RWPE2 (cell line): Measurements from ENCODE around the gene CDH4.

Experiments
- ATAC-seq: fragments of 200-7000 bp; cut with Tn5 transposase; 3 replicates; pipeline ENCODE4 v1.9.1; 2021; ENCODE audit warnings: low read depth
- DNase-seq: peaks from one replicate; pipeline ENCODE4 v3.0.0-alpha.2; 2020; ENCODE audit warnings: low spot score
- H3K27ac ChIP-seq: fragments of 450-650 bp; 2 replicates; pipeline ENCODE4 v1.5.1; 2017; ENCODE audit warnings: mild to moderate bottlenecking; ENCODE audit not compliant: poor library complexity, severe bottlenecking
- H3K27me3 ChIP-seq: fragments of 250-450 bp; sonication (Bioruptor Pico); 2 replicates; pipeline ENCODE4 v1.5.1; 2021; ENCODE audit warnings: mild to moderate bottlenecking, moderate library complexity; ENCODE audit not compliant: insufficient read depth, poor library complexity, severe bottlenecking
- H3K36me3 ChIP-seq: fragments of 250-450 bp; sonication (Bioruptor Pico); 2 replicates; pipeline ENCODE4 v1.5.1; 2020; ENCODE audit warnings: low read depth, mild to moderate bottlenecking, moderate library complexity
- H3K4me1 ChIP-seq: fragments of 250-450 bp; sonication (Bioruptor Pico); 2 replicates; pipeline ENCODE4 v1.5.1; 2021; ENCODE audit warnings: mild to moderate bottlenecking, moderate library complexity; ENCODE audit not compliant: insufficient read depth, poor library complexity, severe bottlenecking
- H3K4me3 ChIP-seq: fragments of 250-450 bp; sonication (Bioruptor Pico); 2 replicates; pipeline ENCODE4 v1.5.1; 2021; ENCODE audit warnings: mild to moderate bottlenecking, moderate library complexity; ENCODE audit not compliant: severe bottlenecking
- H3K9me3 ChIP-seq: fragments of 250-450 bp; sonication (Bioruptor Pico); 2 replicates; pipeline ENCODE4 v1.5.1; 2021; ENCODE audit warnings: mild to moderate bottlenecking, moderate library complexity; ENCODE audit not compliant: severe bottlenecking
- TF ChIP-seq, protein P1 (sequence below): fragments of 450-650 bp; IDR thresholded peaks from one replicate; pipeline ENCODE4 v1.5.1; 2017; ENCODE audit warnings: mild to moderate bottlenecking, moderate library complexity; ENCODE audit not compliant: poor library complexity, severe bottlenecking

The CDH4 gene

DNA sequence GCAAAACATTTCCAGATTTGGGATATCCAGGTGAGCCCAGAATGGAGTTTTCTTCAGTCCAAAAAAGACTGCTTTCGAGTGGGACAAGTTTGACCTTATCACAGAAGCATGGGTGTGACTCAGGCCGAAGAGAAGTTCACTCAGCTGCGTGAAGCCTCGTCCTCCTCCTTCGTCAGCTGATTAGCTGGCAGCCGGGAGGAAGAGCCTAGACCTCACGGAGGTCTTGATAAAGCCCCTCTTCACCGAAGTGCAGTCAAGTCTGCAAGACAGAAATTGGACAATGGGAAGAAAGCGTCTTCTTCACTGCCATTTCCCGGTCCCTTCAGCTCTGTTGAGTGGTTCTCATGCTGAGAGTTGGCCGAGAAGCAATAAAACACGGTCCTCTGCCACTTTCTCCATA, 449.7 kb downstream of the CDH4 start:
- no peaks in the 10 kb centered on the region for H3K36me3 ChIP-seq
- no peak overlapping the region for H3K27ac ChIP-seq
- DNase-seq, result no peak
- no peak for ATAC-seq
- no peaks in the 10 kb centered on the region for H3K27me3 ChIP-seq
- no peak overlapping the region for H3K4me3 ChIP-seq
- no peaks in the 10 kb centered on the region for H3K9me3 ChIP-seq
- TF ChIP-seq, protein P1, sequence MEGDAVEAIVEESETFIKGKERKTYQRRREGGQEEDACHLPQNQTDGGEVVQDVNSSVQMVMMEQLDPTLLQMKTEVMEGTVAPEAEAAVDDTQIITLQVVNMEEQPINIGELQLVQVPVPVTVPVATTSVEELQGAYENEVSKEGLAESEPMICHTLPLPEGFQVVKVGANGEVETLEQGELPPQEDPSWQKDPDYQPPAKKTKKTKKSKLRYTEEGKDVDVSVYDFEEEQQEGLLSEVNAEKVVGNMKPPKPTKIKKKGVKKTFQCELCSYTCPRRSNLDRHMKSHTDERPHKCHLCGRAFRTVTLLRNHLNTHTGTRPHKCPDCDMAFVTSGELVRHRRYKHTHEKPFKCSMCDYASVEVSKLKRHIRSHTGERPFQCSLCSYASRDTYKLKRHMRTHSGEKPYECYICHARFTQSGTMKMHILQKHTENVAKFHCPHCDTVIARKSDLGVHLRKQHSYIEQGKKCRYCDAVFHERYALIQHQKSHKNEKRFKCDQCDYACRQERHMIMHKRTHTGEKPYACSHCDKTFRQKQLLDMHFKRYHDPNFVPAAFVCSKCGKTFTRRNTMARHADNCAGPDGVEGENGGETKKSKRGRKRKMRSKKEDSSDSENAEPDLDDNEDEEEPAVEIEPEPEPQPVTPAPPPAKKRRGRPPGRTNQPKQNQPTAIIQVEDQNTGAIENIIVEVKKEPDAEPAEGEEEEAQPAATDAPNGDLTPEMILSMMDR, result no peak
- no peaks in the 10 kb centered on the region for H3K4me1 ChIP-seq

DNA sequence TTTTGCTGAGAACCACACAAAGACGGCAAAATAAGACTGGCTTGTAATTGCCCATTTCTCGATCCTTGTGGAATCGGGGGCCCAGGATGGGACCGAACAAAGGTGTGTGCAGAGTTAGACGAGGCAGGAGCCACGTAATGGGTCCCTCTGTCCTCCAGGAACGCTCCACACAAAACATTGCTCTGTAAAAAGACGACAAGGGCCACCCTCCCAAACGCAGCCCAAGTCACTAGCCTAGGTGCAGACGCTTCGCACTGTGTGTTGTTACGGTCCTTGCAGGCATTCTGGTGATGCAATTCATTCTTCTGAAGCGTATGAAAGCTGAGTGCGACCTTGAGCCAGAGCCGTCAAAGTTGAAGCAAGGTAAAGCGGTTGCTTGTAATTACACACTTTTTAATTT, 450.2 kb downstream of the CDH4 start:
- Histone ChIP-seq H3K36me3 (no peaks in the 10 kb centered on the region), H3K27me3 (no peaks in the 10 kb centered on the region), H3K4me1 (no peaks in the 10 kb centered on the region), H3K9me3 (no peaks in the 10 kb centered on the region), H3K27ac (no peak overlapping the region), H3K4me3 (no peak overlapping the region)
- DNase-seq (no peak), ATAC-seq (no peak)
- TF ChIP-seq, protein P1, result no peak

- TF ChIP-seq, protein P1, result no peak
- ATAC-seq (no peak), DNase-seq (no peak)
- H3K27ac ChIP-seq, result no peak overlapping the region
- no peaks in the 10 kb centered on the region for H3K36me3 ChIP-seq
- no peaks in the 10 kb centered on the region for H3K27me3 ChIP-seq
- no peak overlapping the region for H3K4me3 ChIP-seq
- no peaks in the 10 kb centered on the region for H3K9me3 ChIP-seq
- H3K4me1 ChIP-seq, result no peaks in the 10 kb centered on the region
Observed at GRCh38 chr20:61704661-61705060, 452.6 kb downstream of the CDH4 start.

GRCh38 chr20:61705386-61706258, 453.6 kb downstream of the CDH4 start:
- Histone ChIP-seq H3K4me3 (no peak overlapping the region), H3K36me3 (no peaks in the 10 kb centered on the region)

More at GRCh38 chr20:61705386-61706258, 453.6 kb downstream of the CDH4 start:
- no peaks in the 10 kb centered on the region for H3K4me1 ChIP-seq
- DNase-seq, result no peak
- no peak overlapping the region for H3K27ac ChIP-seq
- no peaks in the 10 kb centered on the region for H3K27me3 ChIP-seq
- no peak; the same call in 2 of the 3 replicates for ATAC-seq
- H3K9me3 ChIP-seq, result no peaks in the 10 kb centered on the region
- TF ChIP-seq, protein P1, result no peak
